Heart right ventricle (tissue), 16 donors: ENCODE measurements around the gene SOD3. TPM values are rescaled to one million over a fixed set of nuclear protein-coding genes. Genes with fewer than 3 reads are reported as not detected.

Experiments
- ATAC-seq, 8 donors: fragments of 200-7000 bp; cut with Tn5 transposase; one replicate each; pipeline ENCODE4 v1.9.1; 2020; ENCODE audit warnings: mild to moderate bottlenecking in 8 of 8, moderate library complexity in 8 of 8, moderate number of reproducible peaks in 1 of 8
- DNase-seq, 2 donors: peaks; one replicate each; pipeline ENCODE4 v3.0.0-alpha.2; 2020
- H3K27ac ChIP-seq, 10 donors: fragments of 200-600 bp; sonication (generic) in 2 of 10; one replicate each; pipeline versions ENCODE4 v1.5.0 to v1.8.0; 2020 to 2022; ENCODE audit warnings: mild to moderate bottlenecking in 3 of 10
- H3K27me3 ChIP-seq, 7 donors: fragments of 200-600 bp; one replicate each; pipeline ENCODE4 v1.8.0; 2021 to 2022; ENCODE audit warnings: mild to moderate bottlenecking in 2 of 7
- H3K36me3 ChIP-seq, 9 donors: fragments of 200-600 bp; sonication (generic) in 1 of 9; one replicate each; pipeline versions ENCODE4 v1.5.0 to v1.8.0; 2020 to 2022; ENCODE audit warnings: mild to moderate bottlenecking in 2 of 9
- H3K4me1 ChIP-seq, 9 donors: fragments of 200-600 bp; sonication (generic) in 1 of 9; one replicate each; pipeline versions ENCODE4 v1.5.0 to v1.8.0; 2020 to 2022; ENCODE audit warnings: mild to moderate bottlenecking in 4 of 9
- H3K4me3 ChIP-seq, 10 donors: fragments of 200-600 bp; sonication (generic) in 2 of 10; one replicate each; pipeline versions ENCODE4 v1.5.0 to v1.8.0; 2020 to 2022; ENCODE audit warnings: mild to moderate bottlenecking in 7 of 10, moderate library complexity in 2 of 10
- H3K9me3 ChIP-seq, 11 donors: fragments of 200-600 bp in 10 of 11; sonication (generic) in 2 of 11; one replicate each; pipeline versions ENCODE4 v1.5.0 to v1.8.0; 2013 to 2022; ENCODE audit warnings: mild to moderate bottlenecking in 2 of 11, control low read depth in 1 of 11, moderate library complexity in 1 of 11
- CTCF ChIP-seq, 9 donors: fragments of 200-600 bp; sonication (generic) in 2 of 9; IDR thresholded peaks; one replicate each; pipeline versions ENCODE4 v1.5.0 to v1.8.0; 2021 to 2022; ENCODE audit warnings: antibody characterized with exemption in 9 of 9, mild to moderate bottlenecking in 5 of 9, moderate library complexity in 1 of 9
- WGBS, 2 donors: extraction: QIAGEN DNeasy Blood & Tissue Kit; methylation state at CpG; one replicate each; pipeline ENCODE4 v1.1.7; 2013; ENCODE audit warnings: inconsistent platforms in 1 of 2; 5-methylcytosine and 5-hydroxymethylcytosine counted together
- intact Hi-C, 10 donors: fragments of 100-400 bp; cut with DNase I; formaldehyde crosslinking; loops; one replicate each; pipeline versions ENCODE4 v1.11.1 to v1.14.2; 2022
- polyA plus RNA-seq, 2 donors: library from polyadenylated mRNA; stranded (reverse); fragments of 200-250 nt; gene quantifications; one replicate each; pipeline ENCODE4 v1.2.3, GENCODE V29; 2013
- total RNA-seq, 10 donors: library from RNA; stranded (reverse); fragmentation: NEBNext Ultra II Directional in 3 of 10; extraction: Animal tissue kit (Norgen Biotek cat#: 25700) in 3 of 10; gene quantifications; one replicate each; pipeline versions ENCODE4 v1.2.1 to v1.2.4, GENCODE V29; 2021 to 2023
- donor health status: Arrhythmogenic right ventricular cardiomyopathy.
- donor health status: ischemic (EF 13 %, LVEDD 7.1; RV severe dilation, severe dysfunction).
- donor health status: healthy with polysubstance abuse.
- donor health status: DM: no; HTN: yes; CAD: no.
- donor health status: DM: no; HTN: no; CAD: no.
- donor health status: ischemic (EF 25% LVEDD 6.9; RV normal size, moderate dysfunction).
- donor health status: ischemic (EF 25% LVEDD 5.7; RV mildly dilated, moderate dysfunction).
- donor health status: healthy.
- donor health status: DM: yes; HTN: yes; CAD: no.
- donor health status: Ischemic cardiomyopathy.
- donor health status: ischemic (EF 35%, LVEDD 5.7; RV mildly dilated, moderate dysfunction).
- donor health status: nonischemic (EF 11% LVEDD 7.7; RV severe dilation, severe dysfunction).
- donor health status: DM: yes; HTN: yes; CAD: no.
- donor health status: PGD.
- donor health status: ischemic (EF 29% LVEDD 5.4; RV normal size, mild dysfunction).
- donor health status: nonischemic (EF 23%, LVEDD 6.1; RV moderate dilation, normal function).

The SOD3 gene
- total and polyA plus RNA-seq, 12 donors: 15.1 to 118 (median 52.4) TPM

DNA sequence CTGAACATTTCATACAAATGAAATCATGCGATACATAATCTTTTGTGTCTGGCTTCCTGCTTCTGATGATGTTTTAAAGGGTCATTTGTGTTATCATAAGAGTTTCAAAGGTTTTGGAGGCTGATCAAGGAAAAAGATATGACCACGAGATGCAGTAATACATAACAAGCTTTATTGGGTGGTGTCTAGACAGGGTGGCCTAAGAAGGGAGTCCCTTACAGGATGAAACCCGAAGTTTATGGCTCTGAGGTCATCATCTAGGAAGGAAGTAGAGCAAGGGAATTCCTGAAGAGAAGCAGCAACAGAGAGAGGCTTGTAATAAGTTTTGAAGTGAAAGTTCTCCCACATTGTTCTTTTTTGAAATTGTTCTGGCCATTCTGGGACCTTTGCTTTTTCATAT is 40.8 kb upstream of the SOD3 start:
- ATAC-seq (no peak), DNase-seq (no peak)
- no peak for TF ChIP-seq CTCF (IDR thresholded peaks at IDR 0.05)
- H3K27me3 ChIP-seq: no peaks in the 10 kb centered on the region
- H3K4me1 ChIP-seq: no peaks in the 10 kb centered on the region
- intact Hi-C loops: no loop called here
- H3K4me3 ChIP-seq: no peak overlapping the region
- H3K36me3 ChIP-seq: no peaks in the 10 kb centered on the region
- WGBS, 2 donors: 41 to 43% methylated on average over 3 of the region's 3 CpGs
- H3K27ac ChIP-seq: no peak overlapping the region
- H3K9me3 ChIP-seq: peaks cover 0 to 37% (median 18%) of the 10 kb centered on the region in 11 donors

GRCh38 chr4:24763631-24764297 is 31.6 kb upstream of the SOD3 start:
- H3K4me1 ChIP-seq: peaks cover 0 to 7% (median 0%) of the 10 kb centered on the region in 9 donors
- TF ChIP-seq CTCF (IDR thresholded peaks at IDR 0.05): no peak
- H3K36me3 ChIP-seq: no peaks in the 10 kb centered on the region
- no peak overlapping the region for H3K4me3 ChIP-seq
- WGBS, 2 donors: 42 to 47% methylated on average over 5 of the region's 5 CpGs
- H3K9me3 ChIP-seq: peaks cover 0 to 9% (median 0%) of the 10 kb centered on the region in 11 donors
- H3K27me3 ChIP-seq: no peaks in the 10 kb centered on the region
- H3K27ac ChIP-seq: no peak overlapping the region
- ATAC-seq (peak in 1 of 8 donors; percentile 56), DNase-seq (no peak)
- intact Hi-C loops: no loop called here

- no peaks in the 10 kb centered on the region for H3K36me3 ChIP-seq
- H3K4me1 ChIP-seq: peaks cover 0 to 7% (median 0%) of the 10 kb centered on the region in 9 donors
- DNase-seq: no peak
- H3K4me3 ChIP-seq: no peak overlapping the region
- TF ChIP-seq CTCF (IDR thresholded peaks at IDR 0.05): no peak
- H3K27ac ChIP-seq: no peak overlapping the region
- WGBS, 2 donors: 77 to 79% methylated on average over 3 of the region's 3 CpGs
- intact Hi-C loops: no loop called here
- peaks cover 0 to 7% (median 0%) of the 10 kb centered on the region in 11 donors for H3K9me3 ChIP-seq
- no peaks in the 10 kb centered on the region for H3K27me3 ChIP-seq
- no peak for ATAC-seq
These were observed 31.0 kb upstream of the SOD3 start for GRCh38 chr4:24764345-24764744.

DNA sequence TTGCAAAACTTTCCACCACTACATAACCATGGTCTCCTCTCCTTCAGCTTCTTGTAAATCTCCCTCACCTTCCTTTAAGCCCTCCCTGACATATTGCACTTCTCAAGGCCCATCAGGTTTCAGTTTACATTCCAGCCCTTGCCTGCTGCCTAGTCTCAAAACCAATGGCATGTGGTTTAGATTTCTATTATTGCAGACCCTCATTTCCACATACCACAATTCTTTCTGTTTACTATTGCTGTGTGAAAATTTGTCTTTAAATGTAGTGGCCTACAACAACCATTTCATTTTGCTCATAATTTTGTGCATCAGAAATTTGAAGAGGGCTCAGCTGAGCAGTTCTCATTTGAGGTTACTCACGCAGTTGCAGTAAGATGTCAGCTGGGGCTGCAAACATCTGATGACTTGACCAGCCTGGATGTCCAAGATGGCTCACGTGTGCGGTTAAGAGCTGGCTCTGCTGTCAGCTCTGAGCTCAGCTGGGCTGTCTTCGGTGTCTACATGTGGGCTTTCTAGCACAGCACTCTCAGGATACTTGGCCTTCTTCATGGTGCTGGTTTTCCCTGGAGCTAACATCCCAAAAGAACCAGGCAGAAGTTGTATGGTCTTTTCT is 29.9 kb upstream of the SOD3 start:
- TF ChIP-seq CTCF (IDR thresholded peaks at IDR 0.05): no peak
- intact Hi-C loops: no loop called here
- WGBS, 2 donors: 85 to 93% methylated on average over 4 of the region's 4 CpGs
- Histone ChIP-seq H3K27ac (no peak overlapping the region), H3K4me1 (peaks cover 0 to 14% (median 0%) of the 10 kb centered on the region in 9 donors), H3K36me3 (no peaks in the 10 kb centered on the region), H3K4me3 (no peak overlapping the region), H3K27me3 (no peaks in the 10 kb centered on the region), H3K9me3 (peaks cover 0 to 7% (median 0%) of the 10 kb centered on the region in 11 donors)
- DNase-seq (no peak), ATAC-seq (no peak)
